Glutamatergic neuron (in vitro differentiated cells): ENCODE results near the gene GARRE1. TPM values are rescaled to one million over a fixed set of nuclear protein-coding genes. Genes with fewer than 3 reads are reported as not detected.
A peak's percentile ranks its signal among the peaks of the same experiment; 100 is the strongest.

Experiments
- DNase-seq: peaks from one replicate; pipeline ENCODE4 v3.0.0; 2022
- H3K27ac Mint-ChIP-seq: one replicate; pipeline ENCODE4 v1.8.0; 2020; ENCODE audit warnings: mild to moderate bottlenecking, mixed read lengths, inconsistent platforms; ENCODE audit not compliant: unreplicated experiment
- H3K27me3 Mint-ChIP-seq: one replicate; pipeline ENCODE4 v1.8.0; 2020; ENCODE audit warnings: mild to moderate bottlenecking, moderate library complexity, mixed read lengths, inconsistent platforms; ENCODE audit not compliant: unreplicated experiment
- H3K36me3 Mint-ChIP-seq: one replicate; pipeline ENCODE4 v1.8.0; 2020; ENCODE audit warnings: mild to moderate bottlenecking, mixed read lengths, inconsistent platforms; ENCODE audit not compliant: unreplicated experiment
- H3K4me1 Mint-ChIP-seq: one replicate; pipeline ENCODE4 v1.8.0; 2020; ENCODE audit warnings: mild to moderate bottlenecking, low read depth, mixed read lengths, inconsistent platforms; ENCODE audit not compliant: unreplicated experiment
- H3K4me3 Mint-ChIP-seq: one replicate; pipeline ENCODE4 v1.8.0; 2020; ENCODE audit warnings: mild to moderate bottlenecking, mixed read lengths, inconsistent platforms; ENCODE audit not compliant: unreplicated experiment
- H3K9me3 Mint-ChIP-seq: one replicate; pipeline ENCODE4 v1.8.0; 2020; ENCODE audit warnings: mild to moderate bottlenecking, moderate library complexity, mixed read lengths, inconsistent platforms; ENCODE audit not compliant: unreplicated experiment
- CTCF ChIP-seq: fragments of 200-600 bp; sonication (generic); IDR thresholded peaks from one replicate; pipeline ENCODE4 v1.5.0; 2021; ENCODE audit not compliant: partially characterized antibody, unreplicated experiment
- total RNA-seq: library from RNA; stranded (reverse); fragmentation: NEBNext Ultra II Directional; extraction: Animal tissue kit (Norgen Biotek cat#: 25700); gene quantifications from one replicate; pipeline ENCODE4 v1.2.1, GENCODE V29; 2021; ENCODE audit not compliant: unreplicated experiment

GARRE1 gene
- total RNA-seq, 1 donor from 2014 or later = 34.4 TPM

DNA sequence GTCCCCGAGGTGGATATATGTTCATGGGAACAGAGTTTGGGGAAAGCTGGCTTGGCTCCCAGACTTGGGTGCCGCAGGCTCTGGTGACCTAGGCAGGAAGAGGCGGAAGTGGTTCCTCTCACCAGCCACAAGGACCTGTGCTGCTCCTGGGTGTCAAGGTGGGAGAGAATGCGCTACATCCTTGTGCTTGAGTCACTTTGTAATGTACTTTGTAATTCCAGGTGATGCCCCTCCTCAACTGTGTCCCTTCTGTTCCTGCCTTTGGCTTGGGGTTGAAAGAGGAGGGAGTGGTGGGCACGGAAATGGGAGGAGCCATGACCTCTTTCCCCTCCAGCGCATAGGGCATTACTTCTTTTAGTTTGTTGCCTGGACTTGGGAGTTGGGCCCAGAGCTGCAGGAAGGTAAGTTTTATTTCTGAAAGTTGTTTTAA lies 10.9 kb downstream of the GARRE1 start:
- Mint-ChIP-seq H3K27me3 (peaks cover 2% of the 10 kb centered on the region), H3K4me1 (peaks cover 38% of the 10 kb centered on the region), H3K36me3 (no peaks in the 10 kb centered on the region), H3K27ac (no peak overlapping the region), H3K9me3 (peaks cover 10% of the 10 kb centered on the region), H3K4me3 (no peak overlapping the region)
- DNase-seq = no peak
- TF ChIP-seq CTCF = no peak

DNA sequence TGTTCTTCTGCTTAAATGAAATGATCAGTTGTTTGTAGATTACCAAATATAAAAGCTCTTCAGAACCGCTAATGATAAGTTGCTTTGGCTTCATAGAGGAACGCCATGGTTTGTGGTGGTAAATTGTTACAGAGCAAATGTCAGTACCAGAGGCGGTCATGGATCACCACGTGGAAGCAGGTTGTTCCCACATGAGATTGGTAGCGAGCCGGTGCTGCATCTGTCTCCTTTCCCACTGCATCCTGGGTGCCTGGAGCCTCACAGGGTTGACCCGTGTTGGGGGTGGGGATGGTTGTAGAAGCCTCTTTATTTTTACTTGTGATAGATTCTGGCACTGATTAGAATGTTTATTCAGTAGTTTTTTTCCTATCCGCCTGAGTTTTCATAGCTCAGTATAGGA lies 14.7 kb downstream of the GARRE1 start:
- Mint-ChIP-seq H3K4me1 (peaks cover 24% of the 10 kb centered on the region), H3K9me3 (peaks cover under 1% of the 10 kb centered on the region), H3K27ac (no peak overlapping the region), H3K4me3 (no peak overlapping the region), H3K36me3 (no peaks in the 10 kb centered on the region), H3K27me3 (no peaks in the 10 kb centered on the region)
- no peak for TF ChIP-seq CTCF
- peak; percentile 24 for DNase-seq

DNA sequence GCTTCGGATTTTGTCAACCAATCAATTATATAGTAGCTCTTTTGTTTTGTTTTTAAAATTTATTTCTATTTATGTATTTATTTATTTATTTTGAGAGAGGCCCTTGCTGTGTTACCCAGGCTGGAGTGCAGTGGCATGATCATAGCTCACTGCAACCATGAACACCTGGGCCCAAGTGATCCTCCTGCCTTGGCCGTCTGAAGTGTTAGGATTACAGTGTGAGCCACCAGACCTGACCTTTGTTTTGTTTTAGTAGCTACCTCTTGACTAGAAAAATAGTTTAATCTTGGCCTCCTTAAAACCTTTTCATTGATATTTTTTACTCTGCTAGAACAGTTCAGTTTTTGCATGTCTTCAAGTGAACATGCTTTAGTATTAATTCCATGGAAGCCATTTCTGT lies 15.1 kb downstream of the GARRE1 start:
- Mint-ChIP-seq H3K27me3 (no peaks in the 10 kb centered on the region), H3K36me3 (no peaks in the 10 kb centered on the region), H3K4me3 (no peak overlapping the region), H3K9me3 (no peaks in the 10 kb centered on the region), H3K4me1 (peaks cover 23% of the 10 kb centered on the region), H3K27ac (no peak overlapping the region)
- DNase-seq = no peak
- no peak for TF ChIP-seq CTCF

GRCh38 chr19:34269968-34270621 lies 15.7 kb downstream of the GARRE1 start:
- Mint-ChIP-seq H3K36me3 (no peaks in the 10 kb centered on the region), H3K27me3 (no peaks in the 10 kb centered on the region), H3K4me1 (peaks cover 20% of the 10 kb centered on the region), H3K4me3 (no peak overlapping the region), H3K27ac (peak overlapping the region; percentile 9), H3K9me3 (no peaks in the 10 kb centered on the region)
- TF ChIP-seq CTCF = no peak
- no peak for DNase-seq

GRCh38 chr19:34273121-34273520 lies 18.8 kb downstream of the GARRE1 start:
- no peak for TF ChIP-seq CTCF
- peaks cover 3% of the 10 kb centered on the region for H3K9me3 Mint-ChIP-seq
- no peak for DNase-seq
- H3K4me3 Mint-ChIP-seq = no peak overlapping the region
- H3K27me3 Mint-ChIP-seq = no peaks in the 10 kb centered on the region
- H3K4me1 Mint-ChIP-seq = peaks cover 24% of the 10 kb centered on the region
- no peaks in the 10 kb centered on the region for H3K36me3 Mint-ChIP-seq
- H3K27ac Mint-ChIP-seq = no peak overlapping the region
